ENCODE measurements around the gene C2orf49. TPM values are rescaled to one million over a fixed set of nuclear protein-coding genes. Genes with fewer than 3 reads are reported as not detected.
A peak's percentile ranks its signal among the peaks of the same experiment; 100 is the strongest.
"Not testable (repeated sequence)": the region's sequence is repeated elsewhere in the genome, so short reads cannot be mapped to it uniquely, and the experiment has no call there.

Gene C2orf49
- total RNA-seq, 1 donor from 2014 or later, result 12.2 TPM

DNA sequence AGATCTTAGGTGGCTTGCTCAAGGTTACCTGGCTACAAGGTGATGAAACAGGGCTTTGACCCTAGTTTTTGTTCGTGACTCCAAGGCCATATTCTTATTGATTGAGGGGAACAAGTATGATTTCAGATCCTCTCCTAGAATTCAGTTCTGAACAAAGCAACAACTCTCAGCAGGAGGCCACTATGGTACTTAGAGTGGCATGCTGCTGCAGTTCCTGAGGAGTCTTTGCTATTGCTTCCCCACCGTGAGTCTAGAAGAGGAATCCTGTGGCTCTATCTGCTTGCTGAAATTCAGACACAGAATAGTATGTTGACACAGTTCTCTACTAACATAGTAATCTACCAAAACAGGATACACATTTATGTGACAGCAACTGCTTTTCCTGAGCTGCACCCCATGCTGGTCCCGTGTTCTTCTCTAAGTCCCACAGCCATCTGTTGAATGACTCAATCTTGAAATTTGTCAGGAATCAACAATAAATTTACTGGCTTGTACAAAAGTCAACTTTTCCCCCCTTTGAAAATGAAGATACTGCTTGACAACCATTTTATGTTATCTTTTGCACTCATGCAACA lies 11.9 kb upstream of the C2orf49 start:
- Histone ChIP-seq H3K27ac (no peak overlapping the region), H3K4me1 (peaks cover 0 to 14% of the 10 kb centered on the region in 2 donors), H3K36me3 (peaks cover 0 to 3% of the 10 kb centered on the region in 2 donors), H3K9me3 (no peaks in the 10 kb centered on the region), H3K4me3 (no peak overlapping the region), H3K27me3 (no peaks in the 10 kb centered on the region)
- no peak for DNase-seq (ENCODE audit: low spot score in 2 of 2)
- intact Hi-C loops (cut with DNase I), result no loop called here
- TF ChIP-seq, protein P1, sequence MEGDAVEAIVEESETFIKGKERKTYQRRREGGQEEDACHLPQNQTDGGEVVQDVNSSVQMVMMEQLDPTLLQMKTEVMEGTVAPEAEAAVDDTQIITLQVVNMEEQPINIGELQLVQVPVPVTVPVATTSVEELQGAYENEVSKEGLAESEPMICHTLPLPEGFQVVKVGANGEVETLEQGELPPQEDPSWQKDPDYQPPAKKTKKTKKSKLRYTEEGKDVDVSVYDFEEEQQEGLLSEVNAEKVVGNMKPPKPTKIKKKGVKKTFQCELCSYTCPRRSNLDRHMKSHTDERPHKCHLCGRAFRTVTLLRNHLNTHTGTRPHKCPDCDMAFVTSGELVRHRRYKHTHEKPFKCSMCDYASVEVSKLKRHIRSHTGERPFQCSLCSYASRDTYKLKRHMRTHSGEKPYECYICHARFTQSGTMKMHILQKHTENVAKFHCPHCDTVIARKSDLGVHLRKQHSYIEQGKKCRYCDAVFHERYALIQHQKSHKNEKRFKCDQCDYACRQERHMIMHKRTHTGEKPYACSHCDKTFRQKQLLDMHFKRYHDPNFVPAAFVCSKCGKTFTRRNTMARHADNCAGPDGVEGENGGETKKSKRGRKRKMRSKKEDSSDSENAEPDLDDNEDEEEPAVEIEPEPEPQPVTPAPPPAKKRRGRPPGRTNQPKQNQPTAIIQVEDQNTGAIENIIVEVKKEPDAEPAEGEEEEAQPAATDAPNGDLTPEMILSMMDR (IDR thresholded peaks at IDR 0.05), result no peak

DNA sequence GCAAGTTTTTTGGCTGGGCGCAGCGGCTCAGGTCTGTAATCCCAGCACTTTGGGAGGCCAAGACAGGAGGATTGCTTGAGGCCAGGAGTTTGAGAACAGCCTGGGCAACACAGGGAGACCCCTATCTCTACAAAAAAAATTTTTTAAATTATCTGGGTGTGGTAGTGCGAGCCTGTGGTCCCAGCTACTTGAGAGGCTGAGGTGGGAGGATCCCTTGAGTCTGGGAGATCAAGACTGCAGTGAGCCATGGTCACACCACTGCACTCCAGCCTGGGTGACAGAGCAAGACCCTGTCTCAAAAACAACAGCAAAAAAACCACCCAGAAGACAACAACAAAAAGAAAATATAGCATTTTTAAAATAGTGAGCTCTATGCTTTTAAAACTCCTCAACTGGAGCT lies 10.1 kb upstream of the C2orf49 start:
- H3K36me3 ChIP-seq; H3K4me3 ChIP-seq; H3K27ac ChIP-seq; DNase-seq (ENCODE audit: low spot score in 2 of 2); H3K27me3 ChIP-seq; intact Hi-C loops (cut with DNase I); H3K9me3 ChIP-seq: not testable (repeated sequence)
- peaks cover 0 to 14% of the 10 kb centered on the region in 2 donors for H3K4me1 ChIP-seq

GRCh38 chr2:105327690-105328089 lies 9.7 kb upstream of the C2orf49 start:
- intact Hi-C loops (cut with DNase I), result no loop called here
- Histone ChIP-seq H3K9me3 (no peaks in the 10 kb centered on the region), H3K36me3 (peaks cover 0 to 3% of the 10 kb centered on the region in 2 donors), H3K4me1 (peaks cover 0 to 14% of the 10 kb centered on the region in 2 donors), H3K27me3 (no peaks in the 10 kb centered on the region), H3K4me3 (no peak overlapping the region), H3K27ac (peak overlapping the region; percentile 80 to 81)
- TF ChIP-seq, protein P1 (IDR thresholded peaks at IDR 0.05), result no peak
- DNase-seq (ENCODE audit: low spot score in 2 of 2), result no peak

DNA sequence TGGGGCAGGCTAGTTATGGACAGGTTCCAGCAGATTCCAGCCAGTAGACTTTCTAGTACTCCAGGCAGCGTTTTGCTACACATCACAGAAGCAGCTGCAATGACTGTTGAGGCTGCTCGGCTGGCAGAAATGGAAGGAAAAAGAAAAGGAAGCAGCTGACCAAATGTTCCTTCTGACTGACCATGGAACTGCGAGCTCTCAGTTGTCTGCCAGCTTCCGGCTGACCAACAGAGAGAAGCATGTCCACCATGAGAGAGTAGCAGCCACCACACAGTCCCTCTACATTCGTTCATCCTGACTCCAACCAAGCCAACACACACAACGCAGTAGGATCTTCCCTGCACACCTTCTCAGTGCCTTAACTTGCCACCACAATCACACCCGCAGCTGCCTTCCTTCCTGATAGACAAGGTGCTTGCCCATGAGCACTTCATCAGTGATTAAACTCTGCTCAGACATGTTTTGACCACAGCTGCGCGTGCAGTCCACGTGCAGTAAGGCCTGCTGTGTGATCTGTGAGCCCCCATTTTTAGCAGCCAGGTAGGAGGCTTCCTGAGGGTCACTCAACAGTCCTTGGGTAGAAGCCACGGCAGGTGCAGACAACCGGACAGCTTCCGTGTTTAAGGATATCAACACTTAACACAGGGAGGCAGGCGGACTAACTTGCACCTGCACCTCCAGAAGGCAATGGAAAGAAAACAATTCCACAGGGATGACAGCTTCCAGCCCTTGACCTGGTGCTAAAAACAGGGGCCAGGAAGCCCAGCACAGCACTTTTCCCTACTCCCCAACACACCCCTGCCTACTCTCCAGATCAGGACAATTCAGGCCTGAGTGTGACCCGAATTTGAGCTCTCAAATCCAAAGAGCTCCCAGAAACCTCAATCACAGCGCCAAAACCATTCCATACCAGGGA lies 8.8 kb upstream of the C2orf49 start:
- intact Hi-C loops (cut with DNase I), result no loop called here
- H3K4me3 ChIP-seq, result peak overlapping the region; percentile 83 to 91
- peak overlapping the region; percentile 80 to 81 for H3K27ac ChIP-seq
- no peak for DNase-seq (ENCODE audit: low spot score in 2 of 2)
- TF ChIP-seq, protein P1 (IDR thresholded peaks at IDR 0.05), result no peak
- peaks cover 0 to 14% of the 10 kb centered on the region in 2 donors for H3K4me1 ChIP-seq
- H3K27me3 ChIP-seq, result no peaks in the 10 kb centered on the region
- peaks cover 0 to 3% of the 10 kb centered on the region in 2 donors for H3K36me3 ChIP-seq
- H3K9me3 ChIP-seq, result no peaks in the 10 kb centered on the region

DNA sequence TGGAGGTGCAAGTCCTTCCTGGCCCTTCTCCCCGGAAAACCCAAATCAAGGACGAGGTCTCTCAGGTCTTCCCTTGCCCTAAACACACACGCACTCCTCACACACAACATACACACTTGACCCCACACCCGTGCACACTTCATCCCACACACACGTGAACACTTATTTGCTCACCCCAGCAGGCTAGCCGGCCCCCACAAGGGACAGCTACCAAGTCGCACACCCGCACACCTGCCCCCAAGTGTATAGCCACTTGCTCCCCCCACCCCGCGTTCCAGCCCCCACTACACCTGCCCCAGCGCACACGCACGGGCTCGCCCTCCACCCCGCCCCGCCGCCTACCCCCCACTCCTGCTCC lies 8.2 kb upstream of the C2orf49 start:
- peaks cover 0 to 3% of the 10 kb centered on the region in 2 donors for H3K36me3 ChIP-seq
- H3K27me3 ChIP-seq, result no peaks in the 10 kb centered on the region
- peak overlapping the region; percentile 80 to 81 for H3K27ac ChIP-seq
- no peak for DNase-seq (ENCODE audit: low spot score in 2 of 2)
- no peaks in the 10 kb centered on the region for H3K9me3 ChIP-seq
- TF ChIP-seq, protein P1 (IDR thresholded peaks at IDR 0.05), result no peak
- H3K4me3 ChIP-seq, result peak overlapping the region; percentile 83 to 91
- H3K4me1 ChIP-seq, result peaks cover 0 to 14% of the 10 kb centered on the region in 2 donors
- intact Hi-C loops (cut with DNase I), result no loop called here

All from ascending aorta (tissue), 2 donors.